GM12878 (cell line): Measurements from ENCODE around the gene TEKT1. TPM values are rescaled to one million over a fixed set of nuclear protein-coding genes. Genes with fewer than 3 reads are reported as not detected.

Experiments
- ATAC-seq: fragments of 200-7000 bp; cut with Tn5 transposase; 3 replicates; pipeline ENCODE4 v1.9.1; 2020; ENCODE audit warnings: mild to moderate bottlenecking, moderate library complexity
- BruUV-seq: library from RNA; stranded (reverse); fragments of 400-500 nt; replicated peaks from 2 replicates; lab custom pipeline; 2021; lab: Mats Ljungman, UMichigan
- CTCF ChIA-PET: fragments of 300-600 bp; sonication (Branson Sonifier 250); formaldehyde crosslinking; extraction: SDS; loops from one replicate; lab custom pipeline; 2021; ENCODE audit warnings: inconsistent platforms; lab: Yijun Ruan, JAX
- POLR2A ChIA-PET: fragments of 350-600 bp; formaldehyde crosslinking; extraction: SDS; loops from one replicate; lab custom pipeline; 2021; ENCODE audit warnings: inconsistent platforms; lab: Charles Lee
- RAD21 ChIA-PET: fragments of 300-600 bp; sonication (Branson Sonifier 250); formaldehyde crosslinking; loops from one replicate; lab custom pipeline; 2023; ENCODE audit warnings: antibody characterized with exemption; ENCODE audit not compliant: unreplicated experiment; lab: Charles Lee
- SMC1A ChIA-PET: fragments of 300-600 bp; sonication (Branson Sonifier 250); formaldehyde crosslinking; loops from one replicate; lab custom pipeline; 2023; ENCODE audit not compliant: unreplicated experiment, uncharacterized antibody; lab: Charles Lee
- DNase-seq: peaks from one replicate; pipeline ENCODE4 v3.0.0-alpha.2; 2011; ENCODE audit warnings: low read depth, low spot score
- FAIRE-seq: peaks from 3 replicates; lab custom pipeline; 2011; peaks lifted over from hg19 to GRCh38; lab: Jason Lieb, UNC
- H2AFZ ChIP-seq: 2 replicates; pipeline ENCODE4 v1.6.0; 2011; ENCODE audit warnings: low read depth, low read length, control low read depth; ENCODE audit not compliant: control insufficient read depth
- H3K27ac ChIP-seq: 2 replicates; pipeline ENCODE4 v1.5.1; 2011; ENCODE audit warnings: control low read depth; ENCODE audit not compliant: control insufficient read depth, insufficient read depth
- H3K27me3 ChIP-seq, 2 experiments: replicated peaks in 1 of 2; 2 replicates each; pipeline versions ENCODE4 v1.6.0 to v1.6.1; 2011; ENCODE audit warnings: low read length in 1 of 2; ENCODE audit not compliant: control insufficient read depth in 2 of 2, insufficient read depth in 2 of 2
- H3K36me3 ChIP-seq, 2 experiments: 2 replicates each; pipeline ENCODE4 v1.5.1; 2011; ENCODE audit warnings: low read length in 1 of 2; ENCODE audit not compliant: control insufficient read depth in 2 of 2, insufficient read depth in 2 of 2
- H3K4me1 ChIP-seq: 2 replicates; pipeline ENCODE4 v1.6.1; 2011; ENCODE audit warnings: mild to moderate bottlenecking, low read length, moderate library complexity, mixed read lengths; ENCODE audit not compliant: control insufficient read depth, insufficient read depth
- H3K4me2 ChIP-seq: 2 replicates; pipeline ENCODE4 v1.6.0; 2011; ENCODE audit warnings: control low read depth; ENCODE audit not compliant: control insufficient read depth, insufficient read depth
- H3K4me3 ChIP-seq: fragments of 200-600 bp; sonication (generic); 2 replicates; pipeline ENCODE4 v1.5.1; 2016
- H3K79me2 ChIP-seq: 2 replicates; pipeline ENCODE4 v1.6.0; 2011; ENCODE audit warnings: low read length; ENCODE audit not compliant: control insufficient read depth, insufficient read depth
- H3K9ac ChIP-seq: 2 replicates; pipeline ENCODE4 v1.8.0; 2011; ENCODE audit warnings: low read length, control low read depth, mixed read lengths; ENCODE audit not compliant: control insufficient read depth, insufficient read depth
- H3K9me3 ChIP-seq: replicated peaks from 3 replicates; pipeline ENCODE4 v1.5.1; 2011; ENCODE audit warnings: mild to moderate bottlenecking, low read length; ENCODE audit not compliant: control insufficient read depth, insufficient read depth
- H4K20me1 ChIP-seq: 2 replicates; pipeline ENCODE4 v1.6.0; 2011; ENCODE audit not compliant: control insufficient read depth, insufficient read depth
- ASH2L ChIP-seq: fragments of 300-600, 200-600 bp; sonication (generic); IDR thresholded peaks from 2 replicates; pipeline ENCODE4 v1.6.1; 2017; ENCODE audit warnings: low read depth, mild to moderate bottlenecking, borderline replicate concordance
- CBFB ChIP-seq: IDR thresholded peaks from 2 replicates; pipeline ENCODE4 v1.6.1; 2016; ENCODE audit warnings: antibody characterized with exemption, low read depth
- ETV6 ChIP-seq, 2 experiments: fragments of 450-650 bp in 1 of 2; IDR thresholded peaks in 1 of 2; conservative IDR thresholded peaks in 1 of 2; 2 replicates each; pipeline ENCODE4 v1.6.1; 2014; ENCODE audit warnings: antibody characterized with exemption in 1 of 2, borderline replicate concordance in 1 of 2, low read depth in 1 of 2, mild to moderate bottlenecking in 1 of 2, moderate library complexity in 1 of 2
- IKZF1 ChIP-seq: fragments of 450-650 bp; conservative IDR thresholded peaks from 2 replicates; pipeline ENCODE4 v1.6.1; 2017; ENCODE audit warnings: antibody characterized with exemption, mild to moderate bottlenecking
- IKZF2 ChIP-seq, 2 experiments: fragments of 450-650 bp; IDR thresholded peaks; 2 replicates each; pipeline ENCODE4 v1.6.1; 2017; ENCODE audit warnings: mild to moderate bottlenecking in 2 of 2, moderate library complexity in 2 of 2
- MEF2B ChIP-seq: fragments of 450-650 bp; IDR thresholded peaks from 2 replicates; pipeline ENCODE4 v1.6.1; 2018; ENCODE audit warnings: mild to moderate bottlenecking, moderate library complexity; ENCODE audit not compliant: partially characterized antibody, poor library complexity, severe bottlenecking
- MTA2 ChIP-seq: fragments of 450-650 bp; IDR thresholded peaks from 2 replicates; pipeline ENCODE4 v1.6.1; 2016; ENCODE audit warnings: low read depth, mild to moderate bottlenecking, moderate library complexity
- NR2F1 ChIP-seq: fragments of 450-650 bp; conservative IDR thresholded peaks from 2 replicates; pipeline ENCODE4 v1.6.1; 2017; ENCODE audit warnings: mild to moderate bottlenecking
- WGBS: methylation state at CpG from one replicate; pipeline ENCODE4 v1.1.6; 2016; ENCODE audit warnings: low lambda C conversion rate; ENCODE audit not compliant: insufficient replicate concordance, insufficient coverage; ENCODE audit errors: missing lambda C conversion rate; 5-methylcytosine and 5-hydroxymethylcytosine counted together
- in situ Hi-C: fragments of 300-500 bp; cut with MboI; formaldehyde crosslinking; loops from 9 replicates; pipeline ENCODE4 v1.14.3; 2018; ENCODE audit warnings: mixed read lengths
- intact Hi-C: fragments of 100-400 bp; cut with micrococcal nuclease; formaldehyde crosslinking; loops from one replicate; pipeline ENCODE4 v1.14.2; 2022; ENCODE audit not compliant: unreplicated experiment
- polyA plus RNA-seq, 11 experiments: library from polyadenylated mRNA; depleted of rRNA in 4 of 11; unstranded in 6 of 11; stranded (reverse) in 5 of 11; fragments of >200 nt; fragmentation: Nextera tagmentation in 4 of 11; fragmentation: Illumina TruSeq in 1 of 11; extraction: Ambion mirVana in 4 of 11; extraction: Trizol in 1 of 11; gene quantifications; 1 replicate in 1 of 11; 2 replicates in 10 of 11; pipeline versions ENCODE4 v1.2.1 to v1.2.3, GENCODE V29; 2011 to 2016; ENCODE audit warnings: inconsistent platforms in 2 of 11, missing spikeins in 2 of 11, low read depth in 1 of 11
- total RNA-seq, 4 experiments: library from RNA; depleted of rRNA in 3 of 4; stranded (reverse); fragments of >200 nt in 3 of 4; fragmentation: Illumina TruSeq in 1 of 4; extraction: Trizol in 1 of 4; gene quantifications; 2 replicates each; pipeline versions ENCODE4 v1.2.1 to v1.2.3, GENCODE V29; 2013 to 2021
- TF ChIP-seq, protein P1 (sequence below): fragments of 450-650 bp; IDR thresholded peaks from 2 replicates; pipeline ENCODE4 v1.6.1; 2014; ENCODE audit warnings: mild to moderate bottlenecking

TEKT1 gene
- total and polyA plus RNA-seq, 10 of the 15 experiments (the other 5 are each of a cell fraction or from before 2014, with no cell fraction given), result not detected

DNA sequence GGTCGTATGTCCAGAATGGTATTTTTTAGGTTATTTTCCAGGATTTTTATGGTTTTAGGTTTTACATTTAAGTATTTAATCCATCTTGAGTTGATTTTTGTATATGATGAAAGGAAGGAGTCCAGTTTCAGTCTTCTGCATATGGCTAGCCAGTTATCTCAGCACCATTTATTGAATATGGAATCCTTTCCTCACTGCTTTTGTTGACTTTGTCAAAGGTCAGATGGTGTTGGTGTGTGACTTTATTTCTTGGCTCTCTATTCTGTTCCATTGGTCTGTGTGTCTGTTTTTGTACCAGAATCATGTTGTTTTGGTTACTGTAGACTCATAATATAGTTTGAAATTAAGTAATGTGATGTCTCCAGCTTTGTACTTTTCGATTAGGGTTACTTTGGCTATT is 26.4 kb upstream of the TEKT1 start (continued):
- no peak for TF ChIP-seq ASH2L

DNA sequence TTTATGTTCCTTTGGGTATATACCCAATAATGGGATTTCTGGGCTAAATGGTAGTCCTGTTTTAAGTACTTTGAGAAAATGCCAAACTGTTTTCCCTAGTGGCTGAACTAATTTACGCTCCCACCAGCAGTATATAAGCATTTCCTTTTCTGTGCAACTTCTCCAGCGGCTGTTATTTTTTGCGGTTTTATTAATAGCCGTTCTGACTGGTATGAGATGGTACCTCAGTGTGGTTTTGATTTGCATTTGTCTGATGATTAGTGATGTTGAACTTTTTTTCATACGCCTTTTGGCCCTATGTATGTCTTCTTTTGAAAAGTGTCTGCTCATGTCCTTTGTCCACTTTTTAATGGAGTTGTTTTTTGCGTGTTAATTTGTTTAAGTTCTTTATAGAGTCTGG is 25.8 kb upstream of the TEKT1 start:
- SMC1A ChIA-PET, result no interaction called here
- no peaks in the 10 kb centered on the region for H4K20me1 ChIP-seq
- H3K79me2 ChIP-seq, result peaks cover 2% of the 10 kb centered on the region

More for the DNA sequence above, 25.8 kb upstream of the TEKT1 start:
- ATAC-seq, result peak; percentile 57
- in situ Hi-C loops, result no loop called here
- CTCF ChIA-PET, result no interaction called here
- H3K4me2 ChIP-seq, result no peak overlapping the region
- no peaks in the 10 kb centered on the region; the same call in 1 of the 3 replicates for H3K9me3 ChIP-seq
- peak; percentile 43 for TF ChIP-seq MEF2B
- TF ChIP-seq IKZF1, result peak; percentile 38; the same call in 1 of the 2 replicates
- 0 out of 2 replicates have a peak, but pooled peaks have one; percentile 15 for TF ChIP-seq NR2F1
- no peak for TF ChIP-seq CBFB
- peak; percentile 42; the same call in 1 of the 2 replicates for TF ChIP-seq MTA2
- no peak for TF ChIP-seq ETV6 (conservative IDR thresholded peaks at IDR 0.05 in 1 of 2, IDR thresholded peaks at IDR 0.05 in 1 of 2; ENCODE audit: borderline replicate concordance in 1 of 2, low read depth in 1 of 2)
- TF ChIP-seq, protein P1, sequence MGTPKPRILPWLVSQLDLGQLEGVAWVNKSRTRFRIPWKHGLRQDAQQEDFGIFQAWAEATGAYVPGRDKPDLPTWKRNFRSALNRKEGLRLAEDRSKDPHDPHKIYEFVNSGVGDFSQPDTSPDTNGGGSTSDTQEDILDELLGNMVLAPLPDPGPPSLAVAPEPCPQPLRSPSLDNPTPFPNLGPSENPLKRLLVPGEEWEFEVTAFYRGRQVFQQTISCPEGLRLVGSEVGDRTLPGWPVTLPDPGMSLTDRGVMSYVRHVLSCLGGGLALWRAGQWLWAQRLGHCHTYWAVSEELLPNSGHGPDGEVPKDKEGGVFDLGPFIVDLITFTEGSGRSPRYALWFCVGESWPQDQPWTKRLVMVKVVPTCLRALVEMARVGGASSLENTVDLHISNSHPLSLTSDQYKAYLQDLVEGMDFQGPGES, result no peak
- 0 out of 4 replicates have a peak, but pooled peaks of 1 of the 2 experiments have one; percentile 15 for TF ChIP-seq IKZF2 (IDR thresholded peaks at IDR 0.05)
- FAIRE-seq, result no peak
- H3K4me3 ChIP-seq, result no peak overlapping the region
- no peak overlapping the region for H3K9ac ChIP-seq
- no TSS peak for BruUV-seq
- no peaks in the 10 kb centered on the region for H3K27me3 ChIP-seq
- 1% methylated on average over 6 of the region's 6 CpGs for WGBS
- intact Hi-C loops, result no loop called here
- no peak overlapping the region for H2AFZ ChIP-seq
- DNase-seq, result no peak
- H3K36me3 ChIP-seq, result no peaks in the 10 kb centered on the region
- RAD21 ChIA-PET, result no interaction called here
- POLR2A ChIA-PET, result no interaction called here
- no peaks in the 10 kb centered on the region for H3K4me1 ChIP-seq
- no peak overlapping the region for H3K27ac ChIP-seq
